H9 (cell line): ENCODE data around the gene STBD1. TPM values are rescaled to one million over a fixed set of nuclear protein-coding genes. Genes with fewer than 3 reads are reported as not detected.

ENCODE experiments used
- total RNA-seq: library from RNA; stranded (reverse); gene quantifications from 2 replicates; pipeline ENCODE4 v1.2.1, GENCODE V29; 2021

The STBD1 gene
- total RNA-seq, 1 experiment from 2014 or later: 1.1 TPM

Other genes with a start within 250 kb of the STBD1 start
- 0.33 and 0.74 TPM in 2 replicates for gene ART3, start 232.0 kb upstream of the STBD1 start, total RNA-seq
- 128 and 129 TPM in 2 replicates for gene NUP54, start 158.3 kb upstream of the STBD1 start, total RNA-seq
- 35.4 and 36.4 TPM in 2 replicates for gene SCARB2, start 92.9 kb upstream of the STBD1 start, total RNA-seq
- gene FAM47E, start 55.0 kb upstream of the STBD1 start, total RNA-seq: 1.0 and 2.0 TPM in 2 replicates
- gene CCDC158, start 114.4 kb downstream of the STBD1 start, total RNA-seq: 0.09 TPM in 1 of 2 replicates, not detected in the other
- gene SHROOM3, start 128.5 kb downstream of the STBD1 start, total RNA-seq: 27.0 and 27.6 TPM in 2 replicates